Measurements from ENCODE around the gene TMEM108.

DNA sequence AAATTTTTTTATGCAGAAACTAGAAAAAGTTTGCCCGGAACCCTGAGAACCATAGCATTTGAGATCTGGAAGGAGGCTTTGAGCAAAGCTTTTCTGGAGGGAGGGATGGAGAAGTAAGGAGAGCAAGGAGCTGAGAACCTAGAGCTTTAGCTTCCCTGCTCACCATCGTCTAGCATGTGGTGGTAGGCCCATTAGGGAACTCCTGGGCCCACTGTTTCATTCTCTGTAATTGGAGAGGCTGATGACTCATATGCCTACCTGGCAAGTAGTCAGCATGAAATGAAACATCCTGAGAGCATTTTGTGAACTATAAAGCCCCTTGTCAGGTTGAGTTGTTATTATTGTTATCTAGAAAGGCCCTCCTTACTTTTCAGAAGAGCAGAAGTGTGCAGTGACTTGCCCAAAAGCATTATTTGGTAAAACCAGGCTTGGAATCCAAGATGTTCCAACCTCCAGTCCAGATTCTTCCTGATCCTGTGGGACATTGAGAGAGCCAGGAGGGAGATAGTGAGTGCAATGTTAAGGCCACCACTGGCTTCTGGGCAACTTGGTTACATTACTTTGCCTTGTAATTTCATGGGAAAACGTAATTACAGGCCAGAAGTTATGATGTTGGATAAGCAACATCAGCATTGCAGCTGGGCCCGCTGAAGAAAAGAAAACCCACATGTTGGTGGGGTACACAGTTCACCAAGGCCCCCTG, 257.2 kb downstream of the TMEM108 start:
- no peak for TF ChIP-seq POLR2A (IDR thresholded peaks at IDR 0.05)
- TF ChIP-seq, protein P1, sequence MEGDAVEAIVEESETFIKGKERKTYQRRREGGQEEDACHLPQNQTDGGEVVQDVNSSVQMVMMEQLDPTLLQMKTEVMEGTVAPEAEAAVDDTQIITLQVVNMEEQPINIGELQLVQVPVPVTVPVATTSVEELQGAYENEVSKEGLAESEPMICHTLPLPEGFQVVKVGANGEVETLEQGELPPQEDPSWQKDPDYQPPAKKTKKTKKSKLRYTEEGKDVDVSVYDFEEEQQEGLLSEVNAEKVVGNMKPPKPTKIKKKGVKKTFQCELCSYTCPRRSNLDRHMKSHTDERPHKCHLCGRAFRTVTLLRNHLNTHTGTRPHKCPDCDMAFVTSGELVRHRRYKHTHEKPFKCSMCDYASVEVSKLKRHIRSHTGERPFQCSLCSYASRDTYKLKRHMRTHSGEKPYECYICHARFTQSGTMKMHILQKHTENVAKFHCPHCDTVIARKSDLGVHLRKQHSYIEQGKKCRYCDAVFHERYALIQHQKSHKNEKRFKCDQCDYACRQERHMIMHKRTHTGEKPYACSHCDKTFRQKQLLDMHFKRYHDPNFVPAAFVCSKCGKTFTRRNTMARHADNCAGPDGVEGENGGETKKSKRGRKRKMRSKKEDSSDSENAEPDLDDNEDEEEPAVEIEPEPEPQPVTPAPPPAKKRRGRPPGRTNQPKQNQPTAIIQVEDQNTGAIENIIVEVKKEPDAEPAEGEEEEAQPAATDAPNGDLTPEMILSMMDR (IDR thresholded peaks at IDR 0.05), result no peak
